ENCODE results near the gene HAO2. TPM values are rescaled to one million over a fixed set of nuclear protein-coding genes. Genes with fewer than 3 reads are reported as not detected.

The HAO2 gene
- total and polyA plus RNA-seq, 2 experiments from 2014 or later: not detected

DNA sequence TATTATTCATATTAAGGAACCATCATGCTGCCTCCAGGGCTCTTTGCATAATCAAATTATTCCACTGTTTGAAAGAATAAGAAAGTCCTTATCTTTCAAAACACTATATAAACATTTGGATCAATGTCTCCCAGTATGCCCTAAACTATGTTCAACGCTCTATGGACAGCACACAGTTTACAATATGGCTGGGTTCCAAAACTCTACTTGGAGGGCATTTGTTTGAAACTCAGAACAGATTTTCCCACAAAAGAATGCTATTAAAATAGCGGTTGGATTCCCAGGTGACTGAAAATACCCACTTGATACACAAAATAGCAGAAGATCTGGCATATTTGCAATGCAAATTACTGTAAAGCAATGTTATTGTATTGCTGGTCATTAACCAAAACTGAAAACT lies 3.2 kb downstream of the HAO2 start (continued):
- TF ChIP-seq, protein P1, sequence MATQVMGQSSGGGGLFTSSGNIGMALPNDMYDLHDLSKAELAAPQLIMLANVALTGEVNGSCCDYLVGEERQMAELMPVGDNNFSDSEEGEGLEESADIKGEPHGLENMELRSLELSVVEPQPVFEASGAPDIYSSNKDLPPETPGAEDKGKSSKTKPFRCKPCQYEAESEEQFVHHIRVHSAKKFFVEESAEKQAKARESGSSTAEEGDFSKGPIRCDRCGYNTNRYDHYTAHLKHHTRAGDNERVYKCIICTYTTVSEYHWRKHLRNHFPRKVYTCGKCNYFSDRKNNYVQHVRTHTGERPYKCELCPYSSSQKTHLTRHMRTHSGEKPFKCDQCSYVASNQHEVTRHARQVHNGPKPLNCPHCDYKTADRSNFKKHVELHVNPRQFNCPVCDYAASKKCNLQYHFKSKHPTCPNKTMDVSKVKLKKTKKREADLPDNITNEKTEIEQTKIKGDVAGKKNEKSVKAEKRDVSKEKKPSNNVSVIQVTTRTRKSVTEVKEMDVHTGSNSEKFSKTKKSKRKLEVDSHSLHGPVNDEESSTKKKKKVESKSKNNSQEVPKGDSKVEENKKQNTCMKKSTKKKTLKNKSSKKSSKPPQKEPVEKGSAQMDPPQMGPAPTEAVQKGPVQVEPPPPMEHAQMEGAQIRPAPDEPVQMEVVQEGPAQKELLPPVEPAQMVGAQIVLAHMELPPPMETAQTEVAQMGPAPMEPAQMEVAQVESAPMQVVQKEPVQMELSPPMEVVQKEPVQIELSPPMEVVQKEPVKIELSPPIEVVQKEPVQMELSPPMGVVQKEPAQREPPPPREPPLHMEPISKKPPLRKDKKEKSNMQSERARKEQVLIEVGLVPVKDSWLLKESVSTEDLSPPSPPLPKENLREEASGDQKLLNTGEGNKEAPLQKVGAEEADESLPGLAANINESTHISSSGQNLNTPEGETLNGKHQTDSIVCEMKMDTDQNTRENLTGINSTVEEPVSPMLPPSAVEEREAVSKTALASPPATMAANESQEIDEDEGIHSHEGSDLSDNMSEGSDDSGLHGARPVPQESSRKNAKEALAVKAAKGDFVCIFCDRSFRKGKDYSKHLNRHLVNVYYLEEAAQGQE (IDR thresholded peaks at IDR 0.05; ENCODE audit: unreplicated experiment): no peak
- TF ChIP-seq ZNF114 (CRISPR knock-in tag; IDR thresholded peaks at IDR 0.05): no peak
- no peak for TF ChIP-seq NANOG (IDR thresholded peaks at IDR 0.05; ENCODE audit: borderline replicate concordance)
- no peak for TF ChIP-seq EZH2 (IDR thresholded peaks at IDR 0.05; ENCODE audit: low read depth, unreplicated experiment)

GRCh38 chr1:119372503-119373086 lies 4.0 kb downstream of the HAO2 start:
- Histone ChIP-seq H3K4me3 (no peak overlapping the region), H3K4me2 (no peak overlapping the region), H3K79me2 (replicated peaks; ENCODE audit: insufficient read depth) (no peaks in the 10 kb centered on the region), H4K20me1 (replicated peaks; ENCODE audit: insufficient read depth) (no peaks in the 10 kb centered on the region), H2AFZ (no peak overlapping the region), H3F3A (replicated peaks; ENCODE audit: low read depth) (no peaks in the 10 kb centered on the region), H3K27ac (ENCODE audit: low read depth) (no peak overlapping the region), H3K27me3 (ENCODE audit: insufficient read depth) (no peaks in the 10 kb centered on the region), H3K36me3 (ENCODE audit: insufficient read depth) (no peaks in the 10 kb centered on the region), H3K4me1 (ENCODE audit: insufficient read depth) (peaks cover 11% of the 10 kb centered on the region), H3K9me2 (ENCODE audit: insufficient read depth) (peaks cover 3% of the 10 kb centered on the region; the same call in 1 of the 2 replicates)
- Mint-ChIP-seq H3K4me3 (no peak overlapping the region), H3K27me3 (ENCODE audit: insufficient read depth, low read depth, poor library complexity) (no peaks in the 10 kb centered on the region), H3K4me1 (peaks cover 25% of the 10 kb centered on the region), H3K27ac (no peak overlapping the region), H3K9me3 (peaks cover 4% of the 10 kb centered on the region; the same call in 1 of the 3 replicates), H3K36me3 (ENCODE audit: low read depth) (no peaks in the 10 kb centered on the region)
- ATAC-seq (peak; percentile 94), DNase-seq (ENCODE audit: low spot score) (peak; percentile 90)
- TF ChIP-seq EZH2 (IDR thresholded peaks at IDR 0.05; ENCODE audit: low read depth, unreplicated experiment) (no peak), ZNF114 (CRISPR knock-in tag; IDR thresholded peaks at IDR 0.05) (no peak), JUNB (IDR thresholded peaks at IDR 0.05; ENCODE audit: unreplicated experiment) (no peak), POLR2AphosphoS5 (IDR thresholded peaks at IDR 0.05; ENCODE audit: low read depth) (no peak), EZH2phosphoT487 (IDR thresholded peaks at IDR 0.05; ENCODE audit: unreplicated experiment) (no peak), STAT1 (IDR thresholded peaks at IDR 0.05; ENCODE audit: unreplicated experiment) (no peak), ZNF331 (CRISPR knock-in tag; IDR thresholded peaks at IDR 0.05; ENCODE audit: low read depth) (no peak), CTCF (conservative IDR thresholded peaks at IDR 0.05; ENCODE audit: low read depth in 2 of 2) (peak; percentile 65 to 77), CREB1 (CRISPR knock-in tag; IDR thresholded peaks at IDR 0.05; ENCODE audit: low read depth) (peak; percentile 18; the same call in 1 of the 2 replicates), NANOG (IDR thresholded peaks at IDR 0.05; ENCODE audit: borderline replicate concordance) (no peak)
- TF ChIP-seq, protein P1 (IDR thresholded peaks at IDR 0.05; ENCODE audit: unreplicated experiment): no peak
- TF ChIP-seq, protein P2, sequence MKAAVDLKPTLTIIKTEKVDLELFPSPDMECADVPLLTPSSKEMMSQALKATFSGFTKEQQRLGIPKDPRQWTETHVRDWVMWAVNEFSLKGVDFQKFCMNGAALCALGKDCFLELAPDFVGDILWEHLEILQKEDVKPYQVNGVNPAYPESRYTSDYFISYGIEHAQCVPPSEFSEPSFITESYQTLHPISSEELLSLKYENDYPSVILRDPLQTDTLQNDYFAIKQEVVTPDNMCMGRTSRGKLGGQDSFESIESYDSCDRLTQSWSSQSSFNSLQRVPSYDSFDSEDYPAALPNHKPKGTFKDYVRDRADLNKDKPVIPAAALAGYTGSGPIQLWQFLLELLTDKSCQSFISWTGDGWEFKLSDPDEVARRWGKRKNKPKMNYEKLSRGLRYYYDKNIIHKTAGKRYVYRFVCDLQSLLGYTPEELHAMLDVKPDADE (IDR thresholded peaks at IDR 0.05): no peak
